ENCODE data around the gene NIM1K.
"Not testable (repeated sequence)": the region's sequence is repeated elsewhere in the genome, so short reads cannot be mapped to it uniquely, and the experiment has no call there.

The NIM1K gene

DNA sequence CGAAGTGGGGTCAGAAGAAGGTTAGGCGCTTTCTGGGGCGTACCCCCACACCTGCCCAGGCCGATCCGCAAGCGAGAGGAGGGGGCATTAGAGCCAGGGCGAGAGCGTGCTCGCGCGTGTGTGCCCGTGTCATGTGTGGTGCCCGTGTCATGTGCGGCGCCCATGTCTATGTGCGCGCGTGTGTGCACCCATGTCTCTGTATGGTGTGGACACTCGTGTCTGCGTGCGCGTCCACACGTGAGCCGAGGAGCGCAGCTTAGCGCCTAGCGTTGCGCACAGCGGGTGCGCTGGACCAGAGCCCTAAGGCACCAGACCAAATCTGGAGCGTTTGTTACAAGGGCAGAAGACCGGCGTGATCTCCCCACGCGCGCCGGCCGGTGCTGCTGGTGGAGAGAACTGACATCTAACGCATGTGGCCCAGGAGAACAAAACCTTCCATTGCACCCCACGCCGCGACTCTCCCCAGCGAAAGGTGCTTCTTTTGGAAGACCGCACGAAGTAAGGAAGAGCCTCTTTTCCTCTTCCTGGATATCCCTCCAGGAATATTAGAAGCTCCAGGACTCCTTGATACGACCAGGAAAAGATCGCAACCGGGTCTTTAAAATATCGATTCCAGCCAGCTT lies 644 bp downstream of the NIM1K start:
- DNase-seq, result peak; percentile 35

DNA sequence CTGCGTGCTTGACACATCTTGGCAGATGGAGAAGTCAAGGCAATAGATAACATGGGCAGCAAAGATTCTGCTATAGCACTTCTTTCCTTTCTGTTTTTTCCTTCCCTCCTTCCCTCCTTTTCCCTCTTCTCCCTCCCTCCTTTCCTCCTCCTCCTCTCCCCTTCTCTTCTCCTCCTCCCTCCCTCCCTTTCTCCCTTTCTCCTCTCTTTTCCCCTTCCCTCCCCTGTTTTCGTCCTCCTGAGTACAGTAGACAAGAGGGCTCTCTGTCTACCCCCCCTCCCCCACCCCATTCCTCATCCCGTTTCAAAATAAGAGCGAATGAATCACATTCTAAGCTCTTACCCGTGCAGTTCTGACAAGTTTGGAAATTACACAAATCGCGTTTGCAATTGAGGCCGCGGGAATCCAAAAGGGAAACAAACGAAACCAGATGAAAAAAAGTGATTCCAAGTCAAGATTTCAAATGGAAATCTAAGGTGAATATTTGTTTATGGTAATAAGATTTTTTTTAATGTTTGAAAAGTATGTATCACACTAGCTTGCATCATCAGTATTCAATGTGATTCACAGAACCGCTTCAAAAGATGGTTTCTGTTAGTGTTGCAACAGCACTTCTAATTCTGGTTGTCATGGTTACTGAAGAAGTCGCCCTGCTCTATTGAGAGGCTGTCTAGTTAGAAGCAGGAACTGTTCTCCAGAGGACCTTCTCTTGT lies 1.3 kb downstream of the NIM1K start:
- DNase-seq, result peak; percentile 20

DNA sequence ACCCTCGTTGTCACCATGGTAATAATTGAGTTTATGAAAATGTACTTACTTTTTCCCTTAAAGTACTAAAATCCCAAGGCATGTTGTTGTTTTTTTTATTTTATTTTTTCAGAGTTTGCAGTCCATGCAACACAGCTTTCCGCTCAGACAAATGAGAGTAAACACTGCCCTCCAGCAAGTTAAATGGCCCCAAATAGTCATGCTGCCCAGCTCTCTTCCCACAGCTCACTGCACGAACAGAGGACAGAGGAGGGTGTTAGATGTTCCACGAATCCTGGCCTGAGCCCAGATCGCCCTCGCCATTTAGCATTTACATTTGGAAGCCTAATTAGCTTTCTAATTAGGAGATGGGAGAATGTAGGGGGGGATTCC lies 1.9 kb downstream of the NIM1K start:
- DNase-seq, result no peak

DNA sequence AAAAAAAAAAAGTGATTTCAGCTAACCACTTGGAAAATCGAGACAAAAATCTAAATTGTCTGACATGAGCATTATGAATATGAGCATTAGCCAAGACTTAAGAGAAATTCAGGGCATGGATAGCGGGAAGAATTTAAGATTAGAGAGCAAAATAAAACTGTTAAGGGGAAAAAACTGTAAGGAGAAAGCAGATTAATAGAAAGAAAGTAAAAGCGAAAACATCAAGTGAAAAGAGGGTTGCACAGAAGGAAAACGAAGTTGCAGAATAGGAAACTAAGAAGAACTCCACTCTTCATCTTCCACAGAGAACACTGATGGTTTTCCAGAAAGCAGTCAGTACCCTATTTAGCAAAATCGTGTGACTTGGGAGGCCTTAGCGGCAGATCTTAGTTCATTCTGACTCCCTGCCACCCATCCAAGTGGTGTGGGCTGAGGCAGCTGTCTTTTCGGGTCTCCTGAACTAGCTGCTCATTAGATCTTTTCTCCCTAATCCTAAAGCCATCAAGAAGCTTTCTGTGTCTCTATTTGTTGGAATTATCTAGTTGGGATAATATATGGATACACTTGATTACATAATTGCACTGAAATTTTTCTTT lies 3.7 kb downstream of the NIM1K start:
- DNase-seq, result no peak

DNA sequence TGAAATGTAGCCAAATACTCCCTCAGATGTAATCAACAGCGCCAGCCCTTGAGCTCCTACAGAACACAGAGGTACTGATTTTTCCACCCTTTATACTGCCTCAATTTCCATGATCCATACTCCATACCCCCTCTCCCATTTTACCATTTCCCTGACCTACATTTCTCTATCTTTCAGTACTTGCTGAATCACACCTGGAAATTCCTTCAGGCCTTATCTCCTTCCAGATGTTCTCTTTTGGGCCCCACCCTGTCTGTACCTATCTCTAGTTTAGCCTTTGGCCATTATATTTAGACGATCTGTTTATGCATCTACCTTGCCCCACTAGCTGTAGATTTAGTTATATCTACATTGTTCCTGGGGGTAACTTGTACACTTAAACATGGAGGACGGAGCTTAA lies 5.5 kb downstream of the NIM1K start:
- no peak for DNase-seq

DNA sequence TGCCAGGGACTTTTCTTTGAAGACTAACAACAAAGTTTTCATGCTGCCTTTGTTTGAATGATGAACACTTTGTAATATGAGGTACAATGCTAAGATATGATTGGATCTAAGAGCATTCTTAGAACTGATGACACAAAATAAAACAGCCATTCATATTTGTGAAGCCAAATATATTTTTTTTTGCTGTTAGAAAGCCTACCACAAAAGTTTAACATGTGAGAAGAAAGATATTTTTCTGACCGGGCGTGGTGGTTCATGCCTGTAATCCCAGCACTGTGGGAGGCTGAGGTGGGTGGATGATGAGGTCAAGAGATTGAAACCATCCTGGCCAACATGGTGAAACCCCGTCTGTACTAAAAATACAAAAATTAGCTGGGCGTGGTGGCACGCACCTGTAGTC lies 9.4 kb downstream of the NIM1K start:
- DNase-seq, result not testable (repeated sequence)

DNA sequence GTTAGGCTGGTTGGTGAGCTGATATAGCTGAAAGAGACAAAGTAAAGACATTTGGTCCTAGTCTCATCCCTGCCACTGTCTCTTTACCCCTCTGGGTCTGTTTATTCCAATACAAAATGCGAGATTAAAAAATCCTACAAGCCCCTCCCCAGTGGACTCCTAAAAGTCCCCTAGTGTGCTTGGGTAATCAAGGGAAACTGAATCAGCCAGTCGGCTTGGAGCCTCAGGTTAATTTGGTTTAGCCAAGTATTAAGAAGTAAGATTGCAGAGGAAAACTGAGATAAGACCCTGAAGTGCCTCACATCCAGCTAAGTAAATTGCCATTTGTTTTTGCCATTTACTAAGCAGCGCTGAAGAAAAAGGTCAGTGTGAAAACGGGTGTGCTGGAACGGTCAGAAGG lies 10.4 kb downstream of the NIM1K start:
- DNase-seq, result no peak

DNA sequence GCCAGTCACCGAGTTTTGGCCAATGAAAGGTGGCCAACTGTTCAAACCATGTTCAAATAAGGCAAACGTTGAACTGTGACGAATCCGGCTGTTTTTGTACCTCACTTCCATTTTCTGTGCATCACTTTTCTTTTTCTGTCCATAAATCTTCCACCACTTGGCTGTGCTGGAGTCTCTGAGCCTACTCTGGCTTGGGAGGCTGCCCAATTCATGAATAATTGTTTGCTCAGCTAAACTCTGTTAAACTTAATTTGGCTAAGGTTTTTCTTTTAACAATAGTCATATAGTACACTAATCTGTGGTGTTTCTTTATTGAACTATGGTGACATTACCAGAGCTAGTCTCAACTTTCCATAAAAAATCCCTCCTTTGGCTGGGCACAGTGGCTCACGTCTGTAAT lies 11.3 kb downstream of the NIM1K start:
- DNase-seq, result no peak

DNA sequence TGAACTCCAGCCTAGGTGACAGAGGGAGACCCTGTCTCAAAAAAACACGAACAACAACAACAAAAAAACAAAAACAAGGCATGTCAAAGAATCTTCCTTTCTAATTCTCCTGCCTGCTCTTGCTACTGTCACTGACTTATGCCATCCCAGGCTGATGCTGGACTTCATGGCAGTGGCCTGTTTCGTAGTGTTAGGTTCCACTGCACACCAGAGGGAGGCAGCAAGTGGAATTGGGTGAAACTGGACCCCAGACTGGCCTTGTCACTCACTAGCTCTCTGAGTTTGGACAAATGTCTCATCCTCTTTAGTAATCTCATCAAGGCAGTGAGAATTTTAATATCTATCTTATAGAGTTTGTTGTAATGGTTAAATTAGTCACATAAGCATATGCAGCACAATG lies 12.9 kb downstream of the NIM1K start:
- no peak for DNase-seq

DNA sequence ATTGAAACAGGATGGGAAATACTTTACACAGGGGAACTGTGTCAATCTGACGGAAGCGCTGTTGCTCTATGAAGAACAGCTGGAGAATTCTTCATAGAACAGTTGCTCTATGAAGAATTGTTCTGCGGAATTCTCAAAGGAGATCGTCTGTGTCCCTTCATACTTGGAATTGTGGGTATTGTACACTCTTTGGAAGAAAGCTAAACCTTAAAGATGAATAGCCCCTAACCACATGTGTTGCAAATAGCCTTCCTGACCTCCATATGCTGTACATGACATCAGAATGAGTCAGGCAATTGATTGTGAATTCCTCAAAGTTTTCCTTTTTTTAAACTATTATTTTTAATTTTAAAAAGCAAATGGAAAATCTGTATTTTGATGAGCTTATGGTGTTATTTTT lies 15.6 kb downstream of the NIM1K start:
- DNase-seq, result no peak

DNA sequence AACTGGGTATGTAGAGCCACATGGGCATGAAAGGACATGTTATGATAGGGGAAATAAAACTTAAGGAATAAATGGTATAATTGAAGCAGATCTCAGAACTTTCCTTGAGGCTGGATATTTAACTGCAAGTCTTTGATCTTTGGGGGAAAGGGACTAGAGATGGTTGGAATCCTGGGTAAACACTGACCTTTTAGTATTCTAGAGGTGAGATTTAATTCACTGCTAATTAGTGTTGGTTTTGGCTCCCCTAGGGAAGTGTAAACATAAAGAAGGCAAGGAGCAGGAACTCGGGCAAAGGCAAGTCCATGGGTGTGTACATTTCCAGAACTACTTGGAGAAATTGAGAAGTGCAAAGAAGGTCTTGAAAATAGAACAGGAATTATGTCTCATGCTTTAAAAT lies 16.6 kb downstream of the NIM1K start:
- no peak for DNase-seq

DNA sequence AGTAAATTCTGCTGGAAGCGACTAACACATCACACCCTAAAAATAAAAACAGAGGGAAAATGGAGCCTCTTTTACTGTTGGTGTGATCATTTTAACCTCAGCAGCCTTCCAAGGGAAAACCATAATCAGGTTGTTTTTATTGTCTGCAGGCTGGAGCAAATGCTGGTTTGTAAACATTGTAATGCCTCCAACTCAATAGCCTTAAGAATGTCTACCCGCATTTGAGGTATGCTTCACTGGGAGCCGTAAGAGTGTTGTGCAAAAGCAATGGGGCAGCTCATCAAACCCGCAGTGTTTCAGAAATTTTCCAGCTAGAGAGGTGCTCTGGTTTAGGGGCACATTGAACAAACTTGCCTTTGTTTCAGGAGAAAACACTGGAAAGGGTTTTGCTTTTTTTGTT lies 17.0 kb downstream of the NIM1K start:
- DNase-seq, result no peak

DNA sequence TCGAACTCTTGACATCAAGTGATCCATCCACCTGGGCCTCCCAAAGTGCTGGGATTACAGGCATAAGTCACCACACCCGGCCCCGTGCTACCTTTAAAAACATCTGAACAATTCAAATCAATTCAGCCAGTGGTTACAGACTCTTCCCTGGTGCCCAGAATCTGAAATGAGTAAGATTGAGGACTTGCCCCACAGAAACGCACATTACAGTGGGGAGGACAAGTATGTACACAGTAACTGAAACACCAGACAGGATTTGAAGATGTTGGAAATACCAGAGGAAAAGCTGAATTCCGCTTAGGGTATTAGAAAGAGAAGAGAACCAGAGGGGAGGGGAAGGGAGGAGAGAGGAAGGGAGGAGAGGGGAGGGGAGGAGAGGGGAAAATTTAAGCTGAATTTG lies 17.8 kb downstream of the NIM1K start:
- DNase-seq, result no peak

DNA sequence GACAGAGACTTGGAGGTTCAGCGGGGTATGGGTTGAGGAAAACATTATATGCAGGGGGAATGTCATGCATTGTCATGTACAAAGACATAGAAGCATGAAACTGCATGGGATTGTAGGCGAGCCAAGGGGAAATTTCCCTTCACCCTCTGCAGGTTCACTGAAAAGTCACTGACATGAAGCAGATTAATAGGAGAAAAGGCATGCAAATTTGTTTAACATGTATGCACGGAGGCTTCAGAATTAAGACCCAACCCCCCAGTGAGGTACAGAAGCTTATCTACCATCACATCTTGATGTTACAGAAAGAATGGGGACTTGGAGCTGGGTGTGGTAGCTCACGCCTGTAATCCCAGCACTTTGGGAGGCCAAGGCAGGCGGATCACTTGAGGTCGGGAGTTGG lies 18.5 kb downstream of the NIM1K start:
- no peak for DNase-seq

DNA sequence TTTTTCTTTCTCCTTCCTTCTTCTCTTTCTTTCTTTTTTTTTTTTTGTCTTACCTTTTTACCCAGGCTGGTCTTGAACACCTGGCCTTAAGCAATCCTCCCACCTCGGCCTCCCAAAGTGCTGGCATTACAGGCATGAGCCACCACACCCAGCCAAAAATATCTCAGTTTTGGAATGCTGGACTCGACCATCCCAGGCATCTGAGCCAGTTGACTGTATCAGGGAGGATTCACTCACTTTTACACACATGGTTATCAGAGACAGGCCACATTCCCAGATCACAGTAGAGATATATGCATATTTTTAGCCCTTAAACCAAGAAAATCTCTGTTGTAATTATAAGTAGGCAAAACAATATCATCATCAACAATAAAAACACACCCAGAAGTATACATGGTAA lies 21.9 kb downstream of the NIM1K start:
- no peak for DNase-seq

DNA sequence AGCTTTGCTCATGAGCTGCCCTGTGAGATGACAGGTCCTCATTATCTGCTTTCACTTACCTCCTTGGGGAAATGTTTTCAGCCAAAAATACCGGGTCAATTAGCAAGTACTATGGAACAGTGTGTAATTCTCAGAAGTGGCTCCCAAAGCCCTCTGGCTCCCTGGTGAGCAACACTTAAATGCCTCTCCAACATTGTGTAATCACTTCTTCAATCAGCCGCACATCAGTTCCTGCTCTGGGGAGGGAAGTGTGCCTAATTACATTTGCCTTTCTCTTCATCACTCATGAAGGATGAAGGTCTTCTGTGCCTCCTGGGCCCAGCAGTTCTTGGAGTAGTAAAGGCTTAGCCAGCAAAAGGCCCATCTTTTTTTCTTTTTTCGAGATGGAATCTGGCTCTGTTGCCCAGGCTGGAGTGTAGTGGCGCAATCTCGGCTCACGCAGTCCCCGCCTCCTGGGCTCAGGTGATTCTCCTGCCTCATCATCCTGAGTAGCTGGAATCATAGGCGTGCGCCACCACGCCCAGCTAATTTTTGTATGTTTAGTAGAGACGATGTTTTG lies 23.1 kb downstream of the NIM1K start:
- no peak for DNase-seq

DNA sequence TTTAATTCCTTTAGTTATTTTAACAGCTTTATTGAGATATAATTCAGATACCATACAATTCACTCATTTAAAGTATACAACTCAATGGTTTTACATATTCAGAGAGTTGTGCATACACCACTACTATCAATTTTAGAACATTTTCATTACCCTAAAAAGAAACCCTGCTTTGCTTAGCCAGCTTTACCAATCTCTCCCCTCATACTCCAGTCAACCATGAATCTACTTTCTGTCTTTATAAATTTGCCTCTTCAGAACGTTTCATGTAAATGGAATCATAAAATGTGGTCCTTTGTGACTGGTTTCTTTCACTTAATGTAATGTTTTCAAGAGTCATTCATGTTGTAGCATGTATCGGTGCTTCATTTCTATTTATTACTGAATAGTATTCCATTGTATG lies 24.9 kb downstream of the NIM1K start:
- no peak for DNase-seq

DNA sequence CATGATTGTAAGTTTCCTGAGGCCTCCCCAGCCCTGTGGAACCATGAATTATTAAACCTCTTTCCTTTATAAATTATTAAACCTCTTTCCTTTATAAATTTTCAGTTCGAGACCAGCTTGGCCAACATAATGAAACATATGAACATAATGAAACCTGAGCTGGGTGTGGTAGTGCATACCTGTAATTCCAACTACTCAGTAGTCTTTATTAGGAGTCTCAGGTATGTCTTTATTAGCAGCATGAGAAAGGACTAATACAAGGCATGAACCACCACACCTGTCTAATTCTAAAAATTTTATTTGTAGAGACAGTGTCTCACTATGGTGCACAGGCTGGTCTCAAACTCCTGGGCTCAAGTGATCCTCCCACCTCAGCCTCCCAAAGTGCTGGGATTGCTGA lies 27.1 kb downstream of the NIM1K start:
- no peak for DNase-seq

DNA sequence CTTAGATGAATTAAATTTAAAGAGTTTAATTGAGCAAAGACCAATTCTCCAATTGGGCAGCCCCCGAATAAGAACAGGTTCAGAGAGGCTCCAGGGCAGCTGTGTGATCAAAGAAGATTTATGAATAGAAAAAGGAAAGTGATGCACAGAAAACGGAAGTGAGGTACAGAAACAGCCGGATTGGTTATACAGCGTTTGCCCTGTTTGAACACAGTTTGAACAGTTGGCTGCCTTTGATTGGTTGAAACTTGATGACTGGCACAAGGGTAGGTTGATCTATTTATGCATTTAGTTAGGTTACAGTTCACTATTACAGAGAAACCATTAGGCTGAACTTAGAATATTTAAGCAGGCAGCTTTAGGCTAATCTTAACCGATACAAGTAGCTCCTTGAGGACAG lies 29.5 kb downstream of the NIM1K start:
- DNase-seq, result no peak

DNA sequence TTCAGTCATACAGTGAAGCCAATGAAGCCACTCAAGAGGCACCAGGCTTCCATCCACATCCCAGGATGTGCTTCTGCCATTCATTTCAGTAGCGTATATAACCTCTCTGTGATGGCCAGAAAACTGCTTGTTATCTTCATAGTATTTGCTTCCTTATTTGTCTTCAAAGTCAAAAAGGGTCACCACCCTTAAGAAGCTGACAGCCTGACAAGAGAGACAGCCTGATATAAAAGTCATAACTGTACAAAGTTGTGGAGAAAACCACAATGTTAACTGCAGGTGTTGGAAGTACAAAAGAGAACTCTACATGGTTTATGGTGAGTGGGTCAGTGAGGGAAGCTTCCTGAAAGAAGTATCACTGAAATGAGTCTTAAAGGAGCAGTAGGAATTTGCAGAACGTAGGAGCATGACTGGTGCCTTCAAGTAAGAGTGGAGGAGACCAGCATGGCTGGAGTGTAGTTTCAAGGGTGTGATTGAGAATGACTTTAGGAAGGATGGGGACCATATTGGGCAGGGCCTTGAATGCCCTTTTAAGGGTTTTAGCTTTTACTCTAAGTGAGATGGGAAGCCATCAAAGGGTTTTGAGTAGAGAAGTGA lies 33.7 kb downstream of the NIM1K start:
- no peak for DNase-seq

DNA sequence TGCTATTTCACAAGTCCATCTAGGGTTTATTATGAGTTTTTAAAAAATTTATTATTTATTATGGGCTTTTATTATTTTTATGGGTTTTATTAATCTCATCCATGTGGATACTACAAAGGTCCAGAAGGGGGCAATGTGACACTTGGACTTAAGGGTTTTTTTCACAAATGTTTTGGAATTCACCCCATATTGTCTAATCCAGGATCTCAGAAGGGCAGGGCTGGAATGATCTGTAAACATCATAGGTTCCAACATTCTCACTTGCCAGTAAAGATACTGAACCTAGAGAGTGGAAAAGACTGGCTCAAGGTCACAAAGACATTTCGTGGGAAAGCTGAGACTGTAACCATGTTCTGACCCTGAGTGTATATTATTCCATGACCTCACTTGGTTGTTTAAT lies 35.6 kb downstream of the NIM1K start:
- no peak for DNase-seq

DNA sequence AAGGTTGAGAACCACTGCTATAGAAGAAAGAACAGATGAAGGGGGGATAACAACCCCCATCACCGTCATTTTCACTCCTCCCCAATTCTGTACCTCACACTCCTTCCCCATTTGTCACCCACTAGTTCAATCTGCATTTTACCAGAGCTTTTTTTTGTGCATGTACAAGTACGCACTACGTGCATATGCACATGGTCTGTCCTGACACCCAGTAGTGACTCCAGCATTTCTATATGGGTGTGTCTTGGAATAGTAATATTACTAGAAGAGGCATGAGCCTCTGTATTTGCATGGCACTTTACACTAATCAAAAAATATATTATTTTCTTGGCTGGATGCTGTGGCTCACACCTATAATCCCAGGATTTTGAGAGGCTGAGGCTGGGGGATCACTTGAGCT lies 38.7 kb downstream of the NIM1K start:
- no peak for DNase-seq

DNA sequence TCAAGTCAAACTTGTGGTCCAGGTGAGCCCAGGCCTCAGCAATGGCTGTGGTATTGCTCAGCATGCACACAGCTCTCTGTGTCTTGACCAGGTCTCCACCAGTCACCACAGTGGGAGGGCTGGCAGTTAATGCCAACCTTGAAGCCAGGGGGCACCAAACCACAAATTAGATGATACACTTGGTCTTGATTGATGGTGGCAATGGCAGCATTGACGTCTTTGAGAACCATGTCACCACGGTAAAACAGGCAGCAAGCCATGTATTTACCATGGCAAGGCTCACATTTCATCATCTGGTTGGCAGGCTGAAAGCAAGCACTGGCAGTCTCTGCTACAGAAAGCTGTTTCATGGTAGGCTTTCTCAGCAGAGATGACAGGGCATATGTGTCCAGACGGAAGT lies 40.0 kb downstream of the NIM1K start:
- DNase-seq, result peak; percentile 9

Measured in COR-L47 (cell line).